CD4-positive, alpha-beta T cell (primary cell): ENCODE measurements around the gene PRICKLE4. TPM values are rescaled to one million over a fixed set of nuclear protein-coding genes. Genes with fewer than 3 reads are reported as not detected.
"Not testable (repeated sequence)": the region's sequence is repeated elsewhere in the genome, so short reads cannot be mapped to it uniquely, and the experiment has no call there.

Experiments used
- ATAC-seq: fragments of 200-7000 bp; cut with Tn5 transposase; one replicate; pipeline ENCODE4 v1.10.0; 2022; ENCODE audit warnings: mild to moderate bottlenecking; ENCODE audit not compliant: poor library complexity
- CTCF ChIA-PET: fragments of 350-600 bp; sonication (Branson Sonifier 250); formaldehyde crosslinking; loops from one replicate; lab custom pipeline; 2021; ENCODE audit warnings: antibody characterized with exemption, inconsistent platforms; lab: Charles Lee
- POLR2A ChIA-PET: fragments of 350-600 bp; sonication (Branson Sonifier 250); formaldehyde crosslinking; loops from one replicate; lab custom pipeline; 2021; ENCODE audit warnings: antibody characterized with exemption, inconsistent platforms; lab: Charles Lee
- DNase-seq, 14 experiments: peaks; one replicate each; pipeline ENCODE4 v3.0.0-alpha.2; 2013 to 2020; ENCODE audit warnings: mixed read lengths in 2 of 14
- H3K27ac ChIP-seq, 2 donors: one replicate each; pipeline versions ENCODE4 v1.5.1 to v1.7.0; 2013; ENCODE audit warnings: low read length in 2 of 2, low read depth in 1 of 2, mild to moderate bottlenecking in 1 of 2
- H3K27me3 ChIP-seq, 2 experiments: 1 replicate in 1 of 2; 2 replicates in 1 of 2; pipeline versions ENCODE4 v1.6.1 to v1.7.0; 2013; ENCODE audit warnings: low read length in 2 of 2, control low read depth in 1 of 2, mild to moderate bottlenecking in 1 of 2, moderate library complexity in 1 of 2; ENCODE audit not compliant: insufficient read depth in 2 of 2, control insufficient read depth in 1 of 2
- H3K36me3 ChIP-seq: one replicate; pipeline ENCODE4 v1.6.1; 2013; ENCODE audit warnings: low read length, control low read depth; ENCODE audit not compliant: insufficient read depth
- H3K4me1 ChIP-seq: one replicate; pipeline ENCODE4 v1.6.1; 2013; ENCODE audit warnings: low read length, control low read depth; ENCODE audit not compliant: insufficient read depth
- H3K4me3 ChIP-seq: one replicate; pipeline ENCODE4 v1.5.1; 2013; ENCODE audit warnings: mild to moderate bottlenecking, low read length, moderate library complexity
- H3K9me3 ChIP-seq, 2 experiments: 1 replicate in 1 of 2; 2 replicates in 1 of 2; pipeline versions ENCODE4 v1.6.1 to v1.7.0; 2013; ENCODE audit warnings: low read length in 2 of 2, mild to moderate bottlenecking in 2 of 2, control low read depth in 1 of 2, moderate library complexity in 1 of 2; ENCODE audit not compliant: control insufficient read depth in 1 of 2, insufficient read depth in 1 of 2
- H3K27ac Mint-ChIP-seq: one replicate; pipeline ENCODE4 v1.8.0; 2020; ENCODE audit warnings: mixed read lengths
- H3K27me3 Mint-ChIP-seq: one replicate; pipeline ENCODE4 v1.8.0; 2021; ENCODE audit warnings: mixed read lengths
- H3K36me3 Mint-ChIP-seq: one replicate; pipeline ENCODE4 v1.8.0; 2021; ENCODE audit warnings: low read depth, mixed read lengths
- H3K4me1 Mint-ChIP-seq: one replicate; pipeline ENCODE4 v1.8.0; 2021; ENCODE audit warnings: low read depth, mixed read lengths
- H3K4me3 Mint-ChIP-seq: one replicate; pipeline ENCODE4 v1.8.0; 2020; ENCODE audit warnings: mild to moderate bottlenecking, mixed read lengths
- H3K9me3 Mint-ChIP-seq: one replicate; pipeline ENCODE4 v1.8.0; 2020; ENCODE audit warnings: mixed read lengths
- CTCF ChIP-seq: fragments of 200-600 bp; IDR thresholded peaks from one replicate; pipeline ENCODE4 v1.8.0; 2022; ENCODE audit warnings: antibody characterized with exemption, mild to moderate bottlenecking
- intact Hi-C, 2 experiments: fragments of 100-400 bp; cut with DNase I in 1 of 2; cut with micrococcal nuclease in 1 of 2; formaldehyde crosslinking; loops; one replicate each; pipeline versions ENCODE4 v1.15.1 to v1.9.0; 2023 to 2025; cut with DNase I, micrococcal nuclease
- total RNA-seq, 174 experiments: library from RNA in 2 of 174; stranded (reverse) in 2 of 174; gene quantifications; one replicate each; pipeline ENCODE4 v1.2.3 and lab custom pipeline; 2021 to 2026

PRICKLE4 gene
- total RNA-seq, 2 experiments from 2014 or later: not detected

- CTCF ChIA-PET: no interaction called here
- no peak overlapping the region for H3K27ac ChIP-seq
- H3K4me1 ChIP-seq: no peaks in the 10 kb centered on the region
- DNase-seq (no peak), ATAC-seq (no peak)
- intact Hi-C loops: no loop called here
- no peak overlapping the region for H3K4me3 ChIP-seq
- H3K36me3 ChIP-seq: no peaks in the 10 kb centered on the region
- H3K27ac Mint-ChIP-seq: no peak overlapping the region
- no peaks in the 10 kb centered on the region for H3K27me3 Mint-ChIP-seq
- no peak for TF ChIP-seq CTCF
- H3K9me3 Mint-ChIP-seq: no peaks in the 10 kb centered on the region
- no peaks in the 10 kb centered on the region for H3K4me1 Mint-ChIP-seq
- no peaks in the 10 kb centered on the region for H3K27me3 ChIP-seq
- POLR2A ChIA-PET: no interaction called here
- H3K9me3 ChIP-seq: no peaks in the 10 kb centered on the region
- H3K4me3 Mint-ChIP-seq: no peak overlapping the region
- no peaks in the 10 kb centered on the region for H3K36me3 Mint-ChIP-seq
These were observed 17.1 kb upstream of the PRICKLE4 start for GRCh38 chr6:41763470-41763869.

- DNase-seq, CTCF ChIA-PET, intact Hi-C loops: not testable (repeated sequence)
These were observed 14.4 kb upstream of the PRICKLE4 start for GRCh38 chr6:41766043-41766664.

GRCh38 chr6:41767112-41767833, 13.3 kb upstream of the PRICKLE4 start:
- Histone ChIP-seq H3K36me3 (peaks cover 21% of the 10 kb centered on the region), H3K4me1 (peaks cover 5% of the 10 kb centered on the region), H3K27ac (no peak overlapping the region), H3K9me3 (no peaks in the 10 kb centered on the region), H3K4me3 (no peak overlapping the region), H3K27me3 (no peaks in the 10 kb centered on the region)
- Mint-ChIP-seq H3K27ac (no peak overlapping the region), H3K9me3 (no peaks in the 10 kb centered on the region), H3K4me3 (no peak overlapping the region), H3K27me3 (no peaks in the 10 kb centered on the region), H3K36me3 (peaks cover 17% of the 10 kb centered on the region), H3K4me1 (no peaks in the 10 kb centered on the region)
- intact Hi-C loops: no loop called here
- ChIA-PET POLR2A (no interaction called here), CTCF (no interaction called here)
- ATAC-seq (no peak), DNase-seq (no peak)
- no peak for TF ChIP-seq CTCF

More at GRCh38 chr6:41766043-41766664, 14.4 kb upstream of the PRICKLE4 start:
- H3K27me3 Mint-ChIP-seq, H3K4me3 Mint-ChIP-seq, H3K36me3 Mint-ChIP-seq, H3K4me3 ChIP-seq, H3K27ac ChIP-seq, POLR2A ChIA-PET, ATAC-seq, H3K9me3 Mint-ChIP-seq, H3K27ac Mint-ChIP-seq, H3K4me1 Mint-ChIP-seq, H3K4me1 ChIP-seq, H3K27me3 ChIP-seq, H3K9me3 ChIP-seq: not testable (repeated sequence)
- peaks cover 10% of the 10 kb centered on the region for H3K36me3 ChIP-seq
